AG04450 (cell line): ENCODE data around the gene SCGB1D2. TPM values are rescaled to one million over a fixed set of nuclear protein-coding genes. Genes with fewer than 3 reads are reported as not detected.

Experiments
- CTCF ChIA-PET: fragments of 300-600, 350-600 bp; formaldehyde crosslinking; extraction: SDS; loops from one replicate; lab custom pipeline; 2022; ENCODE audit warnings: antibody characterized with exemption, inconsistent platforms; lab: Charles Lee
- POLR2A ChIA-PET: fragments of 350-600 bp; formaldehyde crosslinking; extraction: SDS; loops from one replicate; lab custom pipeline; 2021; ENCODE audit warnings: antibody characterized with exemption, inconsistent platforms; lab: Yijun Ruan, JAX
- DNase-seq: peaks from one replicate; pipeline ENCODE4 v3.0.0-alpha.2; 2011; ENCODE audit warnings: low read depth, low spot score
- H3K27ac ChIP-seq: one replicate; pipeline ENCODE4 v1.5.1; 2012; ENCODE audit warnings: low read depth, low read length, control low read depth
- H3K27me3 ChIP-seq: one replicate; pipeline ENCODE4 v1.6.0; 2012; ENCODE audit warnings: low read length; ENCODE audit not compliant: control insufficient read depth, insufficient read depth
- H3K4me3 ChIP-seq: 2 replicates; pipeline ENCODE4 v1.5.1; 2011; ENCODE audit warnings: mild to moderate bottlenecking, low read depth, low read length, control low read depth
- H3K9me3 ChIP-seq: 2 replicates; pipeline ENCODE4 v1.5.1; 2012; ENCODE audit warnings: low read length; ENCODE audit not compliant: control insufficient read depth, insufficient read depth
- CTCF ChIP-seq: IDR thresholded peaks from 2 replicates; pipeline ENCODE4 v1.5.1; 2011; ENCODE audit warnings: low read depth, low read length, control low read depth, inconsistent platforms
- polyA plus RNA-seq: library from polyadenylated mRNA; depleted of rRNA; stranded (reverse); fragments of >200 nt; gene quantifications from 2 replicates; pipeline ENCODE4 v1.2.3, GENCODE V29; 2011

SCGB1D2 gene
- polyA plus RNA-seq, 1 experiment, result not detected

DNA sequence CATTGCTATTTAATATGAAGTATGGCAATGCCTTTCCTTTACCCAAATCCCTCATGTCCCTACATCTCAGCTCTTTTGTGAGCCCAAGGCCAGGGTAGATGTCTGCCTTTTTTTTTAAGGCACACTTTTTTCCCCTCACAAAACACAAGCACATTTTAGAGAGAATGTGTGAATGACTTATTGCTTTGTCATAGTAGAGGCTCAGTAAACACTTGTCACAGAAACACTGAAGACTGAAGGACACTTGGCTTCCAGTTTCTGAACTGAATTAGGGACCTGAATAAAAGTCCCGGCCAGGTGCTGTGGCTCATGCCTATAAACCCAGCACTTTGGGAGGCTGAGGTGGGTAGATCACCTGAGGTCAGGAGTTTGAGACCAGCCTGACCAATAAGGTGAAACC is 25.0 kb downstream of the SCGB1D2 start:
- H3K27me3 ChIP-seq, result no peaks in the 10 kb centered on the region
- DNase-seq, result no peak
- TF ChIP-seq CTCF, result no peak
- H3K27ac ChIP-seq, result no peak overlapping the region
- no peak overlapping the region for H3K4me3 ChIP-seq
- no peaks in the 10 kb centered on the region for H3K9me3 ChIP-seq
- ChIA-PET CTCF (no interaction called here), POLR2A (no interaction called here)

DNA sequence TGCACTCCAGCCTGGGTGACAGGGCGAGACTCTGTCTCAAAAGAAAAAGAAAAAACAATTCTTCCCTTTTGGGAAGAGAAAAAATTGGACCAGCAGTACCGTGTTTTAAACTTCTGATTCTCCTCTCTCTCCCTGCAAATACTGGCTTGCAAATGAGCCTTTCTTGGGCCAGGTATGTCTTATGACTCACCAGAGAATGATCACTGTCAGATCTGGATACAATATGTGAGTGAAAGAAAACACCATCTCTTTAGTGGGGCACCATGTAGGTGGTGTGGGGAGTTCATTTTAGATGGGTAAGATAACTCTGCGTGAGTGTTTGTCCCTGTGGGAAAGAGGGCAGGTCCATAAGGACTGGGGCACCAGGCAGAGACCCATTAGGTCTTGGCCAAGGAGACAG is 25.5 kb downstream of the SCGB1D2 start:
- no peak overlapping the region for H3K4me3 ChIP-seq
- TF ChIP-seq CTCF, result no peak
- no peaks in the 10 kb centered on the region for H3K27me3 ChIP-seq
- DNase-seq, result no peak
- no peak overlapping the region for H3K27ac ChIP-seq
- H3K9me3 ChIP-seq, result no peaks in the 10 kb centered on the region
- CTCF ChIA-PET, result interaction anchor here (0.6 kb wide), 1 partner anchor 19 kb away, joined by 4 read pairs; no protein-coding TSS in a partner anchor
- POLR2A ChIA-PET, result no interaction called here

- ChIA-PET POLR2A (no interaction called here), CTCF (no interaction called here)
- DNase-seq, result no peak
- Histone ChIP-seq H3K4me3 (no peak within 1 kb of the TSS), H3K27me3 (no peaks in the 10 kb centered on the region), H3K9me3 (no peaks in the 10 kb centered on the region), H3K27ac (no peak within 1 kb of the TSS)
- TF ChIP-seq CTCF, result no peak
These were observed 27.7 kb downstream of the SCGB1D2 start, which contains the start of gene SCGB2A2 for GRCh38 chr11:62269654-62270278. TSS of gene SCGB2A2 (plus strand) at chr11:62270158. CDS start at chr11:62270217, 59 bp downstream.

DNA sequence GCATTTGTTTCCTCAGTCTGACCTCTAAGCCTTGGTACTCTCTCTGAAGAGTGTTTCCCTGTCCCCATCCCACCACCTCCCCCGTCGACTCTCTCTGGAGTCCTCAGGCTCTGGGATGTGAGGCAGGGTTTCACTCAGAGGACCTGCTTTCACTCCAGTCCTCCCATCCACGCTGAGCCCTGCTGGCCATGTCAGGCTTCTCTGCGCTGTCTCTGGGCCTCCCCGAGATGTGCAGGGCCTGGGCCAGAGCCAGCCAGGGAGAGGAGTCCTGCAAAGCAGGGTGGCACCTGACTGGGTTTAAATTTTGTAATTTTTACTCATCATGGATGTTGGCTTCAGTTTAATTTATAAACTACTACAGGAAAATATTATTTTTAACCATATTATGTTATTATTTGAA is 31.2 kb downstream of the SCGB1D2 start:
- ChIA-PET CTCF (no interaction called here), POLR2A (no interaction called here)

More for the DNA sequence above, 31.2 kb downstream of the SCGB1D2 start:
- no peak for TF ChIP-seq CTCF
- Histone ChIP-seq H3K9me3 (no peaks in the 10 kb centered on the region), H3K27ac (no peak overlapping the region), H3K27me3 (peaks cover 2% of the 10 kb centered on the region), H3K4me3 (no peak overlapping the region)
- no peak for DNase-seq
